B cell (primary cell): Measurements from ENCODE around the gene RAE1.

Source experiments
- CTCF ChIP-seq: fragments of 200-600 bp; IDR thresholded peaks from one replicate; pipeline ENCODE4 v1.8.0; 2022; ENCODE audit warnings: antibody characterized with exemption, mild to moderate bottlenecking
- EZH2 ChIP-seq: IDR thresholded peaks from 2 replicates; pipeline ENCODE4 v1.6.1; 2012; ENCODE audit warnings: borderline replicate concordance, low read depth, mild to moderate bottlenecking, moderate library complexity, low read length; ENCODE audit not compliant: insufficient read depth, poor library complexity, severe bottlenecking

GRCh38 chr20:57371363-57371762, 20.3 kb downstream of the RAE1 start:
- TF ChIP-seq CTCF: no peak
- no peak for TF ChIP-seq EZH2
